NCI-H1092 (cell line): ENCODE measurements around the gene UFD1.

ENCODE experiments used
- DNase-seq: peaks from one replicate; lab custom pipeline; 2025; lab: John Stamatoyannopoulos, UW

UFD1 gene

GRCh38 chr22:19515654-19516377 is 36.8 kb upstream of the UFD1 start:
- no peak for DNase-seq

- peak; percentile 72 for DNase-seq
Observed at GRCh38 chr22:19514831-19515565, 36.0 kb upstream of the UFD1 start.

- DNase-seq, result no peak
Observed at GRCh38 chr22:19513823-19514222, 34.8 kb upstream of the UFD1 start.

- no peak for DNase-seq
Observed at GRCh38 chr22:19510919-19511341, 31.9 kb upstream of the UFD1 start.

DNA sequence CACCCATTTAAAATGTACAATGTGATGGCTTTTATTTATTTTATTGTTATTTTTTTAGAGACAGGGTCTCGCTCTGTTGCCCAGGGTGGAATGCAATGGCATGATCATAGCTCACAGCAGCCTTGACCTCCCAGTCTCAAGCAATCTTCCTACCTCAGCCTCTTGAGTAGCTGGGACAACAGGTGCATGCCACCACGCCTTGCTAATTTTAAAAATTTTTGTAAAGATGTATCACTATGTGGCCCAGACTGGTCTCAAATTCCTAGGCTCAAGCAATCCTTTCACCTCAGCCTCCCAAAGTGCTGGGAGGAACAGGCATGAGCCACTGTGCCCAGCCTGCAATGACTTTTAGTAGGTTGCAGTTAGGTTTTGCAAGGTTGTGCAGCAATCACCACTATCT is 30.9 kb upstream of the UFD1 start:
- no peak for DNase-seq

- DNase-seq, result no peak
Observed at GRCh38 chr22:19509191-19509590, 30.2 kb upstream of the UFD1 start.

DNA sequence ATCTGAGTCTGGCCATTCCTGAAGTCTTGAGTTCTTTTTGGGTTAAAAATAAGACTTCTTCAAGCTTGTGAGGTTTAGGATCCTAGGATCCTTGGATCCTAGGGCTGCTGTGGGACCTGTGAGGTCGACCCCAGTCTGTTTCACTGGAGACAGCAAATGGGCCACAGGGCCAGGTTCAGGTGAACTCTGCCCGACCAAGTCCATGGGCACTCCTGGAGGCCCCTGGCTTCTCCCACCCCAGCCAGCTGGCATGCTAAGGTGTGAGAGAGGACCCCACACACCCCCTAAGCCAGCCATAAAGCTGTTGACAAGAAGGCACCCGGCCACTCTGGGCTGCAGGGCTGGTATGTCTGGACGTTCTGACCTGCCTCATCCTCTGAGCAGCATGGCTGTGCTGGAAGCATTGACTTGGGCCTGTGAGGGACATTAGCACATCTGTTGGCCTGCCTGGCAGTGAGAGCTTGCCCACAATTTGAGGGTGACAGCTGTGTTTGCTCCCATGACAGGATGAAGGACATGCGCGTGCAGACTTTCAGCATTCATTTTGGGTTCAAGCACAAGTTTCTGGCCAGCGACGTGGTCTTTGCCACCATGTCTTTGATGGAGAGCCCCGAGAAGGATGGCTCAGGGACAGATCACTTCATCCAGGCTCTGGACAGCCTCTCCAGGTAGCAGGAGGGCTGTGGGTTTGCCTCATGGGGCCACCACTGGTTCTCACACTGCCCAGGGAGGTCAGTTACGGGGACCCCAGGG is 29.2 kb upstream of the UFD1 start:
- no peak for DNase-seq

GRCh38 chr22:19507534-19507861 is 28.5 kb upstream of the UFD1 start:
- no peak for DNase-seq

- no peak for DNase-seq
Observed at GRCh38 chr22:19506212-19506611, 27.2 kb upstream of the UFD1 start.

- DNase-seq, result no peak
Observed at GRCh38 chr22:19505735-19506126, 26.7 kb upstream of the UFD1 start.

GRCh38 chr22:19504900-19505734 is 26.1 kb upstream of the UFD1 start:
- no peak for DNase-seq

- DNase-seq, result no peak
Observed at GRCh38 chr22:19503869-19504268, 24.9 kb upstream of the UFD1 start.

GRCh38 chr22:19503367-19503766 is 24.4 kb upstream of the UFD1 start:
- no peak for DNase-seq

DNA sequence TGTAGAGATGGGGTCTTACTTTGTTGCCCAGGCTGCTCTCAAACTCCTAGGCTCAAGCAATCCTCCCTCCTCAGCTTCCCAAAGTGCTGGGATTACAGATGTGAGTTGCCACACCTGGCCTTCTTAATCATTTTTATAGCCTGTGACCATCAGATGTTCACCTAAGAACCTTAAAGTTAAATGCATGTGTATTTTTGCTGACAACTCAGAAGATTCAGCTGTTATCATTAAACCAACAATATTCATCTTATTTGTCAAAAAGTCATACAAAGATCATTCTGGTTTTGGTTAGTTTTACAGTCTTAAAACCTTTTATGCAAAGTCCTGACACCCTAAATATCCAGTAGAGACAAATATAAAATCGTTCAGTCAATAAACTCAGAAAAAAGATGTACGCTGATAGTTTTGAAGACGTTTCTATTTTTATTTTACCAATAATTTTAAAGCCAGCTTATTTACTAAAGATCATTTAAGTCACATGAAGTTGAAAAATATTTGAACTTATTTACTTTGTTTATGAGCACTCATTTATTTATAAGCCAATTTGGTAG is 23.0 kb upstream of the UFD1 start:
- no peak for DNase-seq

- no peak for DNase-seq
Observed at GRCh38 chr22:19499880-19500242, 20.9 kb upstream of the UFD1 start.

DNA sequence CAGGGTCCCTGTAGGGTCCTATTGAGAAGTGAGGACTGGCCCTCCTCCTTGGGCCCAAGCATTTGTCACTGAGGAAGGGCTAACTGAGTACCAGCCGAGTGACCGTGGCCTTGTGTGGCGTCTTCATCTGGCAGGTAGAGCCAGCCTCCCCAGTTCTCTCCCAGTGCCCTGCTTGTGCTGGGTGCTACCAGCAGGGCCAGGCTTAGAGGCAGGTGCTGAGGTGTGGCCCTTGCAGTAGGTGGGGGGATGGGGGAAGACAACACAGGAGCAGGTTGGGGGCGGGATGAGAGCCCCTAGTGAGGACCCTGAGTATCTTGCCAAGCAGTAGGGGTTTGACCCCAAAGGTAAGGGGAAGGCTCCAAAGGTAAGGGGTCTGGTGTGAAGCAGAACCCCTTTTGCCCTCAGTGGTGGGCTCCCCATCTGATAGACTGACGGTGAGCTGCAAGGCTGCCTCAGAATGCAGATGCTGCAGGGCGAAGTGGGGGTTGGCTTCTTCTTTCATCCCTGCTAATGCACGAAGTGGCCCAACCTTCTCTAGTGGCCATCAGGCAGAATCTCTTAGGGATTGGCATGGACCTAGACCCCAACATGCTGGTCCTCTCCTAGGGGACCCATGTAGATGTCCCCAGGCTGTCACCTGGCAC is 20.4 kb upstream of the UFD1 start:
- no peak for DNase-seq

DNA sequence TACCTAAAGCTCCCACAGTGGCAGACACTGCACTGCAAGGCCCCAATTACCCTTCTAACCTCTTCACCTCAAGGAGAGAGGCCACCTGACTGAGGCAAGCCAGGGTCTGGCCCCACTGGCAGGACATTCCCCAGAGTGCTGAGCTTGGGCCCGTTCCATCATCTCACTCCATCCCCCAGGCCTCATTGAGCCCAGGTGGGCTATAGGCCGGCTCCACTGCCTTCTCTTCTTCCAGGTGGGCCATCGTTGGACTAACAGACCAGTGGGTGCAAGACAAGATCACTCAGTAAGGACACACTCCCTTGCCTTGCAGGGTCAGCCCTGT is 19.8 kb upstream of the UFD1 start:
- no peak for DNase-seq

DNA sequence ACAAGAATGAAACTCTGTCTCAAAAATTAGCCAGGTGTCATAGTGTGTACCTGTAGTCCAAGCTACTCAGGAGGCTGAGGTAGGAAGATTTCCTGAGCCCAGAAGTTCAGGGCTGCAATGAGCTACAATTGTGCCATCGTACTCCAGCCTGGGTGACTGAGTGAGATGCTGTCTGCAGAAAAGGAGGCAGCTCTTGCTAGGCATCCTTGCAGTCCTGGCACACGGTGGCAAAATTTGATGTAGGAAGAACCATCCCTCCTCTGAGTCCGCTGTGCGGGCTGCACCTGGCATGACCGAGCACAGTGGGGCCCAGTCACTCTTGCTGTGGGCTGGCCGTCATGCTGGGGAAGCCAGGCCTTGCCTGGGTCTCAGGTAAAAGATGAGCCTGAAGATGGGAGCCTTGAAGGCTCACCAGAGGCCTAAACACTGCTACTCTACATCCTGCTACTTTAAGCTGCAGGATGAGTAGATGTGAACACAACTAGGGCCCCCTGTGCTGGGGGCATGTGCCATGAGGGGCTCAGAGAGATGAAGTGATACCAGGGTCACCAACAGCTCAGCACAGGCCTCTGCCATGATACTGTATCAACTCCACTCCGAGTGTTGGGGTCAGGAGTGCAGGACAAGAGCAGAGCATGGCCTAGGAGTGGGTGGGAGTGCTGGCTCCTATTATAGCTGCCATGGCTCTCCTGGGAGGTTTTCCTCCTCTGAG is 19.3 kb upstream of the UFD1 start:
- DNase-seq, result no peak

DNA sequence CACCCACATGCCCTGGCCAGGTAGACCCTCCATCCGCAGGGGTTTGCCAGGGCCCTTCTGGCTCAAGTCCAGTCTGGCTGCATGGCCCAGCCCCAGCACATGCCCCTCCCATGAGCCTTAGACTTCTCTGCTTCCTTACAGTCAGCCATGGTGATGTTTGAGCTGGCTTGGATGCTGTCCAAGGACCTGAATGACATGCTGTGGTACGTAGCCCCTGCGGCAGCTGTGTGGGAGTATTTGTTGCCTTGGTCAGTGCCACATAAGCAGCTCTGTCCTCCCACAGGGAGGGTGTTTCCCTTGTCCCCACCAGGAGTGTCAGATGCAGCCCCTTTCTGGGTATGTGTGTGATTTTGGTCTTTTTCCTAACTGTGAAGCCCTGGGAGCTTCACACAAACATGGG is 18.3 kb upstream of the UFD1 start:
- no peak for DNase-seq

DNA sequence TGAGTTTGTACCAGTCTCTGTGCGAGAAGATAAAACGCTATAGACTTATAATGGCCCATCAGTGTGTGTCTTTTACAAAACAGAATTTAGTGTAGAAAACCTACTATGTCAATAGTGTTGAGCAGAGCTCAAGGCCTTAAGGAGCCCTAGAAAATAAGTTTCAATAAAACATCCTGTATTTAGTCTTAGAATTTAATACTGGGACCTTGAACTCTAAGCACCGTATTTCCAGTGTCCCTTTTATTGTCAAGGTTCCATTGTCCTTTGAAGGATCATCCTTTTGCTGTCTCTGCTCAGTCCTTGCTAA is 17.3 kb upstream of the UFD1 start:
- DNase-seq, result no peak
